Superior temporal gyrus (tissue), 1 donor: ENCODE measurements around the gene CYP4Z1.
"Not testable (repeated sequence)": the region's sequence is repeated elsewhere in the genome, so short reads cannot be mapped to it uniquely, and the experiment has no call there.

Source experiments
- DNase-seq: peaks from one replicate; pipeline ENCODE4 v3.0.0-alpha.2; 2016; ENCODE audit errors: extremely low spot score

The CYP4Z1 gene

GRCh38 chr1:47126997-47127396, 60.0 kb downstream of the CYP4Z1 start:
- not testable (repeated sequence) for DNase-seq

GRCh38 chr1:47128221-47128620, 61.2 kb downstream of the CYP4Z1 start:
- no peak for DNase-seq

GRCh38 chr1:47128854-47129253, 61.8 kb downstream of the CYP4Z1 start:
- not testable (repeated sequence) for DNase-seq

GRCh38 chr1:47129489-47130230, 62.6 kb downstream of the CYP4Z1 start:
- DNase-seq = not testable (repeated sequence)

GRCh38 chr1:47132665-47133064, 65.6 kb downstream of the CYP4Z1 start:
- not testable (repeated sequence) for DNase-seq

- DNase-seq = no peak
Observed at GRCh38 chr1:47137198-47137597, 70.2 kb downstream of the CYP4Z1 start, which contains the start of gene CYP4A22. Gene CYP4A22 (plus strand): TSS chr1:47137441. CDS start chr1:47137486, 45 bp downstream.

- DNase-seq = no peak
Observed at GRCh38 chr1:47137925-47138615, 71.0 kb downstream of the CYP4Z1 start.

GRCh38 chr1:47140358-47140757, 73.3 kb downstream of the CYP4Z1 start:
- not testable (repeated sequence) for DNase-seq

GRCh38 chr1:47143654-47144053, 76.6 kb downstream of the CYP4Z1 start:
- not testable (repeated sequence) for DNase-seq

GRCh38 chr1:47146495-47146894, 79.5 kb downstream of the CYP4Z1 start:
- not testable (repeated sequence) for DNase-seq

GRCh38 chr1:47147047-47147785, 80.2 kb downstream of the CYP4Z1 start:
- DNase-seq = no peak

GRCh38 chr1:47149162-47149561, 82.1 kb downstream of the CYP4Z1 start:
- DNase-seq = not testable (repeated sequence)

- DNase-seq = not testable (repeated sequence)
Observed at GRCh38 chr1:47156457-47156856, 89.4 kb downstream of the CYP4Z1 start.

GRCh38 chr1:47157957-47158356, 90.9 kb downstream of the CYP4Z1 start:
- not testable (repeated sequence) for DNase-seq

- no peak for DNase-seq
Observed at GRCh38 chr1:47160716-47161115, 93.7 kb downstream of the CYP4Z1 start.

- no peak for DNase-seq
Observed at GRCh38 chr1:47161298-47162040, 94.4 kb downstream of the CYP4Z1 start.

- no peak for DNase-seq
Observed at GRCh38 chr1:47164552-47164951, 97.5 kb downstream of the CYP4Z1 start.
